ENCODE measurements around the gene NFIC. TPM values are rescaled to one million over a fixed set of nuclear protein-coding genes. Genes with fewer than 3 reads are reported as not detected.
A peak's percentile ranks its signal among the peaks of the same experiment; 100 is the strongest.

NFIC gene
- total RNA-seq, 1 experiment from 2014 or later: 8.0 TPM

GRCh38 chr19:3499738-3500428 lies 133.5 kb downstream of the NFIC start:
- H2AFZ ChIP-seq (ENCODE audit: low read length): no peak overlapping the region
- Mint-ChIP-seq H3K4me3 (peak overlapping the region; percentile 91 to 95), H3K36me3 (ENCODE audit: insufficient read depth in 1 of 3, low read depth in 3 of 3) (peaks cover 12 to 28% (median 28%) of the 10 kb centered on the region in 3 experiments; a peak in 6 of 7 replicates), H3K4me1 (peaks cover 11 to 14% of the 10 kb centered on the region in 2 experiments), H3K27me3 (ENCODE audit: low read depth) (no peaks in the 10 kb centered on the region), H3K9me3 (no peaks in the 10 kb centered on the region; a peak in 1 of 5 replicates), H3K27ac (peak overlapping the region; percentile 99; a peak in 5 of 7 replicates)
- WGBS (ENCODE audit: extremely low coverage, insufficient read length, low lambda C conversion rate): no CpG with 5 or more reads among the region's 18 CpGs
- DNase-seq: no peak
- H4K20me1 ChIP-seq (ENCODE audit: control insufficient read depth, insufficient read depth, insufficient read length): no peaks in the 10 kb centered on the region
- H2AK5ac ChIP-seq (ENCODE audit: insufficient read length, low read length): no peak overlapping the region
- no peak overlapping the region for H4K91ac ChIP-seq (ENCODE audit: insufficient read length, low read depth, low read length)
- H3K23me2 ChIP-seq (ENCODE audit: insufficient read length, low read depth, low read length, poor library complexity, severe bottlenecking): peaks cover 6% of the 10 kb centered on the region
- no peak overlapping the region for H2BK120ac ChIP-seq (ENCODE audit: low read depth, low read length, poor library complexity, severe bottlenecking)
- TF ChIP-seq, protein P1, sequence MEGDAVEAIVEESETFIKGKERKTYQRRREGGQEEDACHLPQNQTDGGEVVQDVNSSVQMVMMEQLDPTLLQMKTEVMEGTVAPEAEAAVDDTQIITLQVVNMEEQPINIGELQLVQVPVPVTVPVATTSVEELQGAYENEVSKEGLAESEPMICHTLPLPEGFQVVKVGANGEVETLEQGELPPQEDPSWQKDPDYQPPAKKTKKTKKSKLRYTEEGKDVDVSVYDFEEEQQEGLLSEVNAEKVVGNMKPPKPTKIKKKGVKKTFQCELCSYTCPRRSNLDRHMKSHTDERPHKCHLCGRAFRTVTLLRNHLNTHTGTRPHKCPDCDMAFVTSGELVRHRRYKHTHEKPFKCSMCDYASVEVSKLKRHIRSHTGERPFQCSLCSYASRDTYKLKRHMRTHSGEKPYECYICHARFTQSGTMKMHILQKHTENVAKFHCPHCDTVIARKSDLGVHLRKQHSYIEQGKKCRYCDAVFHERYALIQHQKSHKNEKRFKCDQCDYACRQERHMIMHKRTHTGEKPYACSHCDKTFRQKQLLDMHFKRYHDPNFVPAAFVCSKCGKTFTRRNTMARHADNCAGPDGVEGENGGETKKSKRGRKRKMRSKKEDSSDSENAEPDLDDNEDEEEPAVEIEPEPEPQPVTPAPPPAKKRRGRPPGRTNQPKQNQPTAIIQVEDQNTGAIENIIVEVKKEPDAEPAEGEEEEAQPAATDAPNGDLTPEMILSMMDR (conservative IDR thresholded peaks at IDR 0.05): no peak
- H4K8ac ChIP-seq (replicated peaks; ENCODE audit: insufficient read length, low read depth, low read length): no peak overlapping the region
- H3K14ac ChIP-seq (ENCODE audit: insufficient read depth, low read length): peak overlapping the region; percentile 97; the same call in 1 of the 2 replicates
- H2BK20ac ChIP-seq (ENCODE audit: low read depth, low read length, poor library complexity, severe bottlenecking): no peak overlapping the region
- H4K5ac ChIP-seq (ENCODE audit: insufficient read length, low read depth, low read length): no peak overlapping the region
- no peaks in the 10 kb centered on the region for H3K79me1 ChIP-seq (ENCODE audit: insufficient read depth, low read depth, low read length, poor library complexity, severe bottlenecking)
- no peak overlapping the region for H3K27ac ChIP-seq (ENCODE audit: insufficient read length, low read depth, low read length)
- no peak overlapping the region for H3K23ac ChIP-seq (ENCODE audit: insufficient read length, low read depth, low read length)
- no peak overlapping the region for H2BK15ac ChIP-seq (ENCODE audit: low read depth, low read length)
- H3K56ac ChIP-seq (ENCODE audit: insufficient read length, low read depth, low read length): no peak overlapping the region
- no peak overlapping the region for H2BK5ac ChIP-seq (ENCODE audit: insufficient read length, low read length)
- H3T11ph ChIP-seq (ENCODE audit: low read length): no peak overlapping the region
- H3K4me2 ChIP-seq (ENCODE audit: insufficient read depth, insufficient read length, low read length): peak overlapping the region; percentile 95
- no peaks in the 10 kb centered on the region for H3K9me3 ChIP-seq (ENCODE audit: control insufficient read depth, low read depth, low read length)
- H3K18ac ChIP-seq (ENCODE audit: insufficient read length, low read depth, low read length): peak overlapping the region; percentile 54
- H3K4me1 ChIP-seq (ENCODE audit: insufficient read depth, low read length): no peaks in the 10 kb centered on the region
- H2BK12ac ChIP-seq (ENCODE audit: insufficient read length, low read depth, low read length): no peak overlapping the region
- H3K27me3 ChIP-seq (ENCODE audit: insufficient read depth, low read length): no peaks in the 10 kb centered on the region
- peaks cover 10% of the 10 kb centered on the region for H3K79me2 ChIP-seq (ENCODE audit: insufficient read depth, low read length)
- peak overlapping the region; percentile 96 for H3K9ac ChIP-seq (ENCODE audit: extremely low read depth, insufficient read length, low read length)
- no peak overlapping the region for H3K4ac ChIP-seq (ENCODE audit: low read depth, low read length)
